Measurements from ENCODE around the gene IRAK1. TPM values are rescaled to one million over a fixed set of nuclear protein-coding genes. Genes with fewer than 3 reads are reported as not detected.

Gene IRAK1
- total and polyA plus RNA-seq, 2 of the 13 experiments (the other 11 are each of a cell fraction or from before 2014, with no cell fraction given) = 57.7 to 77.3 TPM

GRCh38 chrX:154068560-154068959, 48.9 kb upstream of the IRAK1 start (continued):
- no peak for TF ChIP-seq PLSCR1 (CRISPR knock-in tag; IDR thresholded peaks at IDR 0.05; ENCODE audit: borderline replicate concordance)
- no peak for TF ChIP-seq JDP2 (CRISPR knock-in tag; IDR thresholded peaks at IDR 0.05; ENCODE audit: borderline replicate concordance)
- TF ChIP-seq HMGXB4 (CRISPR knock-in tag; IDR thresholded peaks at IDR 0.05; ENCODE audit: borderline replicate concordance in 1 of 2, low read depth in 1 of 2) = no peak
- no peak for TF ChIP-seq ZNF431 (CRISPR knock-in tag; IDR thresholded peaks at IDR 0.05; ENCODE audit: borderline replicate concordance, low read depth)
- TF ChIP-seq ZNF782 (CRISPR knock-in tag; IDR thresholded peaks at IDR 0.05; ENCODE audit: borderline replicate concordance) = no peak
- no peak for TF ChIP-seq ZNF460 (CRISPR knock-in tag; IDR thresholded peaks at IDR 0.05; ENCODE audit: borderline replicate concordance)
- no peak for TF ChIP-seq GTF3A (CRISPR knock-in tag; conservative IDR thresholded peaks at IDR 0.05)
- no peak for TF ChIP-seq POLR2G (IDR thresholded peaks at IDR 0.05; ENCODE audit: low read depth, low read length)
- TF ChIP-seq GATAD1 (CRISPR knock-in tag; IDR thresholded peaks at IDR 0.05) = no peak

- CTCF ChIA-PET (ENCODE audit: low intra/inter-chr PET ratio, low total read pairs) = no interaction called here
- H3K4me1 ChIP-seq (ENCODE audit: insufficient read depth, low read length) = peaks cover 18% of the 10 kb centered on the region
Observed at GRCh38 chrX:154064637-154065435, 45.1 kb upstream of the IRAK1 start.

More at GRCh38 chrX:154064637-154065435, 45.1 kb upstream of the IRAK1 start:
- ATAC-seq (no peak), FAIRE-seq (no peak), DNase-seq (ENCODE audit: low spot score) (no peak)
- H3K4me3 ChIP-seq (replicated peaks in 1 of 3; ENCODE audit: insufficient read depth in 1 of 3, low read depth in 2 of 3, low read length in 3 of 3) = no peak overlapping the region
- H3K9me3 ChIP-seq (ENCODE audit: low read length) = no peaks in the 10 kb centered on the region
- no peaks in the 10 kb centered on the region for H4K20me1 ChIP-seq (ENCODE audit: insufficient read depth, low read length)
- no peak overlapping the region for H3K27ac ChIP-seq (ENCODE audit: extremely low read length, insufficient read depth, low read length)
- in situ Hi-C loops (cut with HindIII; ENCODE audit: extremely low pct_ligation_motif_present, low pct_unique_long_range_greater_than_20kb) (no loop called here), intact Hi-C loops (cut with micrococcal nuclease; ENCODE audit: unreplicated experiment) (no loop called here)
- TF ChIP-seq IKZF1 (IDR thresholded peaks at IDR 0.05) (no peak), SMARCE1 (IDR thresholded peaks at IDR 0.05; ENCODE audit: borderline replicate concordance) (no peak)
- peaks cover 40% of the 10 kb centered on the region for H3K79me2 ChIP-seq (ENCODE audit: insufficient read depth, low read length)
- H3K27me3 ChIP-seq (ENCODE audit: control insufficient read depth in 1 of 2, insufficient read depth in 2 of 2, low read length in 2 of 2) = no peaks in the 10 kb centered on the region
- POLR2A ChIA-PET = no interaction called here
- H3K36me3 ChIP-seq (replicated peaks in 1 of 2; ENCODE audit: control insufficient read depth in 1 of 2, insufficient read depth in 2 of 2, low read length in 2 of 2) = no peaks in the 10 kb centered on the region; a peak in 1 of 5 replicates
- 94% methylated on average over 5 of the region's 9 CpGs for WGBS (ENCODE audit: low lambda C conversion rate)
- no peak overlapping the region for H2AFZ ChIP-seq (ENCODE audit: low read length)
- BruUV-seq (replicated peaks) = no TSS peak
- H3K9ac ChIP-seq (ENCODE audit: insufficient read depth, low read depth, low read length) = no peak overlapping the region
- no peak overlapping the region for H3K4me2 ChIP-seq (ENCODE audit: low read depth, low read length)

All from HepG2 (cell line).